Keratinocyte (primary cell): ENCODE results near the gene AIFM3. TPM values are rescaled to one million over a fixed set of nuclear protein-coding genes. Genes with fewer than 3 reads are reported as not detected.
A peak's percentile ranks its signal among the peaks of the same experiment; 100 is the strongest.
"Not testable (repeated sequence)": the region's sequence is repeated elsewhere in the genome, so short reads cannot be mapped to it uniquely, and the experiment has no call there.

ENCODE experiments used
- DNase-seq: peaks from one replicate; pipeline ENCODE4 v3.0.0-alpha.2; 2011; ENCODE audit warnings: low read depth, missing footprints, low spot score
- FAIRE-seq: peaks from 2 replicates; lab custom pipeline; 2011; peaks lifted over from hg19 to GRCh38; lab: Jason Lieb, UNC
- H2AFZ ChIP-seq: 2 replicates; pipeline ENCODE4 v1.6.0; 2012; ENCODE audit warnings: low read length, control low read depth, inconsistent platforms; ENCODE audit not compliant: control insufficient read depth
- H3K27ac ChIP-seq: 2 replicates; pipeline ENCODE4 v1.5.1; 2011; ENCODE audit warnings: low read length; ENCODE audit not compliant: control insufficient read depth, insufficient read depth
- H3K27me3 ChIP-seq: 3 replicates; pipeline ENCODE4 v1.6.0; 2011; ENCODE audit warnings: low read length; ENCODE audit not compliant: control insufficient read depth, insufficient read depth; ENCODE audit errors: extremely low read depth
- H3K36me3 ChIP-seq, 2 experiments: 2 replicates in 1 of 2; 3 replicates in 1 of 2; pipeline ENCODE4 v1.5.1; 2011; ENCODE audit warnings: low read length in 2 of 2, mild to moderate bottlenecking in 1 of 2; ENCODE audit not compliant: control insufficient read depth in 2 of 2, insufficient read depth in 2 of 2; ENCODE audit errors: extremely low read depth in 1 of 2
- H3K4me1 ChIP-seq: 3 replicates; pipeline ENCODE4 v1.5.1; 2011; ENCODE audit warnings: low read length; ENCODE audit not compliant: control insufficient read depth, insufficient read depth; ENCODE audit errors: extremely low read depth
- H3K4me2 ChIP-seq: 3 replicates; pipeline ENCODE4 v1.6.0; 2011; ENCODE audit warnings: low read depth, low read length; ENCODE audit not compliant: control insufficient read depth, insufficient read depth; ENCODE audit errors: extremely low read depth
- H3K4me3 ChIP-seq, 3 experiments: fragments of 200-600 bp in 1 of 3; sonication (generic) in 1 of 3; 2 replicates in 2 of 3; 3 replicates in 1 of 3; pipeline ENCODE4 v1.5.1; 2011 to 2016; ENCODE audit warnings: low read length in 3 of 3, mild to moderate bottlenecking in 3 of 3, control low read depth in 2 of 3, inconsistent platforms in 1 of 3, low read depth in 1 of 3, mixed read lengths in 1 of 3, mixed run types in 1 of 3, moderate library complexity in 1 of 3; ENCODE audit not compliant: control insufficient read depth in 2 of 3, insufficient read depth in 2 of 3; ENCODE audit errors: extremely low read depth in 1 of 3
- H3K79me2 ChIP-seq: 2 replicates; pipeline ENCODE4 v1.6.0; 2012; ENCODE audit warnings: low read length; ENCODE audit not compliant: control insufficient read depth, insufficient read depth
- H3K9ac ChIP-seq: 3 replicates; pipeline ENCODE4 v1.6.0; 2011; ENCODE audit warnings: low read length; ENCODE audit not compliant: control insufficient read depth, insufficient read depth; ENCODE audit errors: extremely low read depth
- H3K9me1 ChIP-seq: 3 replicates; pipeline ENCODE4 v1.6.0; 2011; ENCODE audit warnings: low read length; ENCODE audit not compliant: control insufficient read depth, insufficient read depth; ENCODE audit errors: extremely low read depth
- H3K9me3 ChIP-seq: 2 replicates; pipeline ENCODE4 v1.5.1; 2012; ENCODE audit warnings: low read depth, low read length; ENCODE audit not compliant: control insufficient read depth
- H4K20me1 ChIP-seq: 3 replicates; pipeline ENCODE4 v1.6.0; 2011; ENCODE audit warnings: low read length; ENCODE audit not compliant: control insufficient read depth, insufficient read depth; ENCODE audit errors: extremely low read depth
- EZH2 ChIP-seq: IDR thresholded peaks from one replicate; pipeline ENCODE4 v1.6.1; 2012; ENCODE audit warnings: inconsistent platforms, mild to moderate bottlenecking, low read length, moderate library complexity
- dilution Hi-C: fragments of 300-500 bp; cut with MboI; formaldehyde crosslinking; loops from one replicate; pipeline ENCODE4 v1.7.0; 2020; ENCODE audit warnings: low sequenced_read_pairs; ENCODE audit not compliant: extremely low pct_ligation_motif_present
- polyA plus RNA-seq, 5 experiments: library from polyadenylated mRNA; depleted of rRNA in 3 of 5; stranded (reverse) in 3 of 5; stranded (forward) in 1 of 5; unstranded in 1 of 5; fragments of >200 nt; gene quantifications; 1 replicate in 1 of 5; 2 replicates in 3 of 5; 3 replicates in 1 of 5; pipeline versions ENCODE4 v1.2.1 to v1.2.3, GENCODE V29; 2011 to 2012; ENCODE audit warnings: missing spikeins in 2 of 5, low read depth in 1 of 5, low replicate concordance in 1 of 5
- TF ChIP-seq, protein P1 (sequence below), 3 experiments: IDR thresholded peaks in 1 of 3; conservative IDR thresholded peaks in 1 of 3; optimal IDR thresholded peaks in 1 of 3; 2 replicates in 2 of 3; 3 replicates in 1 of 3; pipeline versions ENCODE3 to v1.5.1; 2011; ENCODE audit warnings: low read length in 3 of 3, mild to moderate bottlenecking in 3 of 3, moderate library complexity in 2 of 3, control low read depth in 1 of 3, inconsistent platforms in 1 of 3; ENCODE audit not compliant: insufficient read depth in 2 of 3; ENCODE audit errors: extremely low read depth in 1 of 3

AIFM3 gene
- polyA plus RNA-seq, 1 donor (not counting 4 experiments of a cell fraction or from before 2014, with no cell fraction given), result 0.59 TPM

DNA sequence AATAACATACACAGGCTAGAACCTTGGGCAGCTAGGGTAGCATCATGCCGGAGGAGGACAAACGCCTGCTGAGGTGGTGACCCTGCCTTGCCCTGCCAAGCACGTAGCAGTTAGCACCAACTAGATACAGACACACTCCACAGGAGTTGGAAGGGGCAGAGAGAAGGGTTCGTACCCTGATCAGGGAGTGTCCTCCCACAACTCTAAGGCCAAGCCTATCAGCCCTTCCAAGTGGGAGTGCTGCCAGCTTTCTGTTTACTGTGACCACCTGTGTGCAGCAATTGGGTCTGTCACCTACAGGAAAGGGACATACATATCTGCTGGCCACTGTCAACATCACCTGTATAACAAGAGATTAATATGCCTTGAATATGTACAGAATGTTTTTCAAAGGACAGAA is 36.7 kb downstream of the AIFM3 start:
- no peak overlapping the region for H3K27ac ChIP-seq
- FAIRE-seq, result no peak
- H3K9me1 ChIP-seq, result no peaks in the 10 kb centered on the region
- H3K9ac ChIP-seq, result no peak overlapping the region
- H4K20me1 ChIP-seq, result no peaks in the 10 kb centered on the region
- peaks cover 20% of the 10 kb centered on the region for H3K4me1 ChIP-seq
- H2AFZ ChIP-seq, result no peak overlapping the region
- H3K27me3 ChIP-seq, result no peaks in the 10 kb centered on the region
- H3K9me3 ChIP-seq, result no peaks in the 10 kb centered on the region
- TF ChIP-seq, protein P1, sequence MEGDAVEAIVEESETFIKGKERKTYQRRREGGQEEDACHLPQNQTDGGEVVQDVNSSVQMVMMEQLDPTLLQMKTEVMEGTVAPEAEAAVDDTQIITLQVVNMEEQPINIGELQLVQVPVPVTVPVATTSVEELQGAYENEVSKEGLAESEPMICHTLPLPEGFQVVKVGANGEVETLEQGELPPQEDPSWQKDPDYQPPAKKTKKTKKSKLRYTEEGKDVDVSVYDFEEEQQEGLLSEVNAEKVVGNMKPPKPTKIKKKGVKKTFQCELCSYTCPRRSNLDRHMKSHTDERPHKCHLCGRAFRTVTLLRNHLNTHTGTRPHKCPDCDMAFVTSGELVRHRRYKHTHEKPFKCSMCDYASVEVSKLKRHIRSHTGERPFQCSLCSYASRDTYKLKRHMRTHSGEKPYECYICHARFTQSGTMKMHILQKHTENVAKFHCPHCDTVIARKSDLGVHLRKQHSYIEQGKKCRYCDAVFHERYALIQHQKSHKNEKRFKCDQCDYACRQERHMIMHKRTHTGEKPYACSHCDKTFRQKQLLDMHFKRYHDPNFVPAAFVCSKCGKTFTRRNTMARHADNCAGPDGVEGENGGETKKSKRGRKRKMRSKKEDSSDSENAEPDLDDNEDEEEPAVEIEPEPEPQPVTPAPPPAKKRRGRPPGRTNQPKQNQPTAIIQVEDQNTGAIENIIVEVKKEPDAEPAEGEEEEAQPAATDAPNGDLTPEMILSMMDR (optimal IDR thresholded peaks at IDR 0.05 in 1 of 3, IDR thresholded peaks at IDR 0.05 in 1 of 3, conservative IDR thresholded peaks at IDR 0.05 in 1 of 3; ENCODE audit: extremely low read depth in 1 of 3, insufficient read depth in 2 of 3, low read length in 3 of 3), result no peak
- no peak for TF ChIP-seq EZH2
- no peak for DNase-seq
- H3K79me2 ChIP-seq, result peaks cover 28% of the 10 kb centered on the region
- H3K4me3 ChIP-seq, result peak overlapping the region in 1 of 3 experiments; percentile 90
- peak overlapping the region; percentile 99 for H3K4me2 ChIP-seq
- H3K36me3 ChIP-seq, result peaks cover 5 to 12% of the 10 kb centered on the region in 2 experiments
- dilution Hi-C loops, result no loop called here

DNA sequence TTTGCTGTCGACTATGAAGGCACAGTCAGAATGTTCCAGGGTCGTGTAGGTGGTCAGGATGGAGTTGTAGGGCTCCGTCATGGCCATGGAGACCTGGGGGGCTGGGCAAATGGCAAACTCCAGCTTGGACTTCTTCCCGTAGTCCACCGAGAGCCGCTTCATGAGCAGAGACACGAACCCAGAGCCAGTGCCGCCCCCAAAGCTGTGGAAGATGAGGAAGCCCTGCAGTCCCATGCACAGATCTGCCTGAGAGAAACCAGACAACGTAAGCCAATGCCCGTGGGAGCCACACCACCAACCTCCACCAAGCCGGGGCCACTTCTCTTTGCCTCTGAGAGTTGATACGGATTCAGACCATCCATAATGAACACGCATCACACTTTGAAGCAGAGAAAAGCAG is 42.2 kb downstream of the AIFM3 start:
- H2AFZ ChIP-seq, H4K20me1 ChIP-seq, H3K79me2 ChIP-seq, H3K27ac ChIP-seq, FAIRE-seq, H3K4me2 ChIP-seq, DNase-seq, H3K27me3 ChIP-seq, H3K9me1 ChIP-seq, H3K9me3 ChIP-seq, H3K4me3 ChIP-seq, H3K9ac ChIP-seq, H3K36me3 ChIP-seq, dilution Hi-C loops: not testable (repeated sequence)
- H3K4me1 ChIP-seq, result peaks cover 12% of the 10 kb centered on the region
